Measurements from ENCODE around the gene FANK1. TPM values are rescaled to one million over a fixed set of nuclear protein-coding genes. Genes with fewer than 3 reads are reported as not detected.
A peak's percentile ranks its signal among the peaks of the same experiment; 100 is the strongest.
"Not testable (repeated sequence)": the region's sequence is repeated elsewhere in the genome, so short reads cannot be mapped to it uniquely, and the experiment has no call there.

The FANK1 gene, protein sequence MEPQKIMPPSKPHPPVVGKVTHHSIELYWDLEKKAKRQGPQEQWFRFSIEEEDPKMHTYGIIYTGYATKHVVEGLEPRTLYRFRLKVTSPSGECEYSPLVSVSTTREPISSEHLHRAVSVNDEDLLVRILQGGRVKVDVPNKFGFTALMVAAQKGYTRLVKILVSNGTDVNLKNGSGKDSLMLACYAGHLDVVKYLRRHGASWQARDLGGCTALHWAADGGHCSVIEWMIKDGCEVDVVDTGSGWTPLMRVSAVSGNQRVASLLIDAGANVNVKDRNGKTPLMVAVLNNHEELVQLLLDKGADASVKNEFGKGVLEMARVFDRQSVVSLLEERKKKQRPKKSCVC
- total RNA-seq (under 1 TPM in 1 of 2 experiments, not detected in 1; 0.25 TPM), total RNA-seq (0.17 to 8.0 (median 2.3) reads per million in 172 experiments)
- polyA plus RNA-seq (2013, experiment 1 of 2) = 2.3 TPM
- 3.0 TPM for polyA plus RNA-seq (2013, experiment 2 of 2)

DNA sequence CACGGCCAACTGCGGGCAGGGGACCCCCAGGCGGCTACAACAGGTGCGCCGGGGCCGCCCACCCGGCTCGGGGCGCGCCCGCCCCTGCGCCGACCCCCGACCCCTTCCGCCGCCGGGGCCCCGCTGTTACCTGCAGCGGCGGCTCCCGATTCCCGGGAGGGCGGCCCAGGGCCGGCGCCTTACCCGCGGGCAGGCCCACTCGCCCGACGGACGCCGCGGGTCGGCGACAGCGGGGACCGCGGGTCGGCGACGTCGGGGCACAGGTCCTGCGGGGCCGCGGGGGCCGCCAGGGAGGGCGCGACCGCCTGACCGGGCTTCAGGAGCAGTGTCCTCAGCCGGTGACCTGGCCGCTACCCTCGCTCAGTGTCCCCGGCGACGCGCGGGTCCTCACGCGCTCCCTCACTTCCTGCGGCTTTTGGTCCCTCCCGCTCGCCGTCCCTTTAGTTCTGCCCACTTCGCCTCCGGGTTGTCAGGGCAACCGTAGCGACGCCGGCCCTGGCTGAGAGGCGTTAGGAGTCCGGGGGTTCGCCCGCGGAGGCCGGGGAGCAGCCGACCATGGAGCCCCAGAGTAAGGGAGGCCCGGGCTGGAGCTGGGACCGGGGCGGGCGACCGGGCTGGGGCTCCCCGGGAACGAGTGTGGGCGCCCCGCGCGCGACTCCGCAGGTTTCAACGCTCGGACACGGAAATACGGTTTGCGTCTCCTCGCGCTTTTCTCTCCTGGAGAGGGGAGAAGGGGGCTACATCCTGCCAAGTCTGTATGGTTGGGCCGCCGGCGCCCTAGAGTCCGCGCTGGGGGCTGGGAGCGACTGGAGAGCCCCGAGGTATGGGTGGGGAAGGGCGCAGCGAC, at the start of gene FANK1:
Gene FANK1, plus strand, starts transcription at position 477 of the 847 bp plus-strand sequence. Its CDS starts 79 bp downstream, at position 556.
- Mint-ChIP-seq H3K4me1 (ENCODE audit: low read depth) (peaks cover 15% of the 10 kb centered on the region), H3K27me3 (peaks cover 38% of the 10 kb centered on the region), H3K4me3 (peak within 1 kb of the TSS; percentile 92), H3K27ac (peak within 1 kb of the TSS; percentile 18)
- H3K36me3 Mint-ChIP-seq (ENCODE audit: low read depth); intact Hi-C loops (cut with DNase I, micrococcal nuclease); H3K27me3 ChIP-seq (ENCODE audit: control insufficient read depth in 1 of 2, insufficient read depth in 2 of 2, low read length in 2 of 2); H3K27ac ChIP-seq (ENCODE audit: low read depth in 1 of 2, low read length in 2 of 2); H3K36me3 ChIP-seq (ENCODE audit: insufficient read depth, low read length); H3K4me1 ChIP-seq (ENCODE audit: insufficient read depth, low read length); CTCF ChIA-PET; H3K9me3 Mint-ChIP-seq: not testable (repeated sequence)
- DNase-seq (peak; percentile 49 to 88 (median 71)), ATAC-seq (ENCODE audit: poor library complexity) (peak; percentile 74)
- POLR2A ChIA-PET = interaction anchor here (1.2 kb wide), 1 partner anchor 73 kb away, joined by 3 read pairs; the partner anchor contains the start of genes BCCIP and UROS
- Histone ChIP-seq H3K4me3 (ENCODE audit: low read length) (peak within 1 kb of the TSS; percentile 61), H3K9me3 (ENCODE audit: control insufficient read depth in 1 of 2, insufficient read depth in 1 of 2, low read length in 2 of 2) (peaks cover 0 to 11% of the 10 kb centered on the region in 2 experiments)

DNA sequence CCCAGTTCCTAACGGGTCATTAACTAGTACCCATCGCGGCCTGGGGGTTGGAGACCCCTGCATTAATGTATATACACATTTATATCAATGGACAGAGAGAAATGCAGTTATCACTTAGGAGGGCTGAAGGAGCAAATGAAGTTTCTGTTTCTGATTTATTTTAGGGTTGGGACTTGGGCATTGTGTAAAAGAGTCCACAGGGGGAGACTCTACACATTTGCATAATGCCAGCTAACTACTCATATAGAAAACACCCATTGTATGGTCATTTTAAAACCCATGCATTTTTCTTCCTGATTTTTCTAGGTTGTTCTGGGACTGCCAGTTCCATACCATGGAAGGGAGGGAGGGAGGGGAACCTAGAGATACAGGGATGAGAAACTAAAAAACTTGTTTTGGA, 49.5 kb upstream of the FANK1 start:
- no peak for ATAC-seq (ENCODE audit: poor library complexity)
- H3K4me1 ChIP-seq (ENCODE audit: insufficient read depth, low read length) = no peaks in the 10 kb centered on the region
- no peak overlapping the region for H3K4me3 Mint-ChIP-seq
- H3K27me3 ChIP-seq (ENCODE audit: control insufficient read depth in 1 of 2, insufficient read depth in 2 of 2, low read length in 2 of 2) = no peaks in the 10 kb centered on the region
- peaks cover 18% of the 10 kb centered on the region for H3K36me3 ChIP-seq (ENCODE audit: insufficient read depth, low read length)
- H3K9me3 Mint-ChIP-seq = no peaks in the 10 kb centered on the region
- H3K4me1 Mint-ChIP-seq (ENCODE audit: low read depth) = no peaks in the 10 kb centered on the region
- H3K9me3 ChIP-seq (ENCODE audit: control insufficient read depth in 1 of 2, insufficient read depth in 1 of 2, low read length in 2 of 2) = no peaks in the 10 kb centered on the region
- ChIA-PET POLR2A (interaction anchor here (0.6 kb wide), 1 partner anchor 1375 kb away, joined by 3 read pairs; no protein-coding TSS in a partner anchor), CTCF (no interaction called here)
- H3K36me3 Mint-ChIP-seq (ENCODE audit: low read depth) = peaks cover 47% of the 10 kb centered on the region
- no peaks in the 10 kb centered on the region for H3K27me3 Mint-ChIP-seq
- no peak overlapping the region for H3K27ac Mint-ChIP-seq
- H3K27ac ChIP-seq (ENCODE audit: low read depth in 1 of 2, low read length in 2 of 2) = no peak overlapping the region
- no peak overlapping the region for H3K4me3 ChIP-seq (ENCODE audit: low read length)
- TF ChIP-seq, protein P1, sequence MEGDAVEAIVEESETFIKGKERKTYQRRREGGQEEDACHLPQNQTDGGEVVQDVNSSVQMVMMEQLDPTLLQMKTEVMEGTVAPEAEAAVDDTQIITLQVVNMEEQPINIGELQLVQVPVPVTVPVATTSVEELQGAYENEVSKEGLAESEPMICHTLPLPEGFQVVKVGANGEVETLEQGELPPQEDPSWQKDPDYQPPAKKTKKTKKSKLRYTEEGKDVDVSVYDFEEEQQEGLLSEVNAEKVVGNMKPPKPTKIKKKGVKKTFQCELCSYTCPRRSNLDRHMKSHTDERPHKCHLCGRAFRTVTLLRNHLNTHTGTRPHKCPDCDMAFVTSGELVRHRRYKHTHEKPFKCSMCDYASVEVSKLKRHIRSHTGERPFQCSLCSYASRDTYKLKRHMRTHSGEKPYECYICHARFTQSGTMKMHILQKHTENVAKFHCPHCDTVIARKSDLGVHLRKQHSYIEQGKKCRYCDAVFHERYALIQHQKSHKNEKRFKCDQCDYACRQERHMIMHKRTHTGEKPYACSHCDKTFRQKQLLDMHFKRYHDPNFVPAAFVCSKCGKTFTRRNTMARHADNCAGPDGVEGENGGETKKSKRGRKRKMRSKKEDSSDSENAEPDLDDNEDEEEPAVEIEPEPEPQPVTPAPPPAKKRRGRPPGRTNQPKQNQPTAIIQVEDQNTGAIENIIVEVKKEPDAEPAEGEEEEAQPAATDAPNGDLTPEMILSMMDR (IDR thresholded peaks at IDR 0.05) = no peak
- DNase-seq = no peak
- intact Hi-C loops (cut with DNase I, micrococcal nuclease) = no loop called here

DNA sequence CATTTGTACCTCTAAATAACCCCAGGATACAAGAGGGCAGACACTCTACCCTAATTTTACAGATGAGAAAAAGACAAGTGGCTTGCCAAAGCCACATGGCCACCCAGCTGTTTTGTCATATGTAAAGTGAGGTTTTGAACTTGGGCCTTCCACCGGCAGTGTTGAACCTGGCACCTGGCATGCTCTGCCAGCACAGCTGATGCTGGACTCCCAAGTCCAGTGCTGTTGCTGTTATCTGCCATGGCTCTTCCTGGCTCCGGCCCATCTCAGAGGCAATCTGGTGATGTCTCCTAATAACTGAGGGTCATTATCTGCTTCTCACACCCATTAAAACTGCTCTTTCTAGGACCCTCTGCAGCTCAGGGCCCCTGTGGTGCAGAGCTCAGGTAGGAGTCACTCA, 48.0 kb upstream of the FANK1 start:
- H3K36me3 ChIP-seq (ENCODE audit: insufficient read depth, low read length) = peaks cover 25% of the 10 kb centered on the region
- Mint-ChIP-seq H3K4me1 (ENCODE audit: low read depth) (no peaks in the 10 kb centered on the region), H3K27ac (no peak overlapping the region), H3K27me3 (no peaks in the 10 kb centered on the region), H3K36me3 (ENCODE audit: low read depth) (peaks cover 54% of the 10 kb centered on the region), H3K4me3 (no peak overlapping the region), H3K9me3 (no peaks in the 10 kb centered on the region)
- ChIA-PET POLR2A (no interaction called here), CTCF (no interaction called here)
- no peak overlapping the region for H3K27ac ChIP-seq (ENCODE audit: low read depth in 1 of 2, low read length in 2 of 2)
- DNase-seq (no peak), ATAC-seq (ENCODE audit: poor library complexity) (no peak)
- no peak overlapping the region for H3K4me3 ChIP-seq (ENCODE audit: low read length)
- H3K27me3 ChIP-seq (ENCODE audit: control insufficient read depth in 1 of 2, insufficient read depth in 2 of 2, low read length in 2 of 2) = no peaks in the 10 kb centered on the region
- intact Hi-C loops (cut with DNase I, micrococcal nuclease) = no loop called here
- no peaks in the 10 kb centered on the region for H3K4me1 ChIP-seq (ENCODE audit: insufficient read depth, low read length)
- TF ChIP-seq, protein P1 (IDR thresholded peaks at IDR 0.05) = no peak
- no peaks in the 10 kb centered on the region for H3K9me3 ChIP-seq (ENCODE audit: control insufficient read depth in 1 of 2, insufficient read depth in 1 of 2, low read length in 2 of 2)
